Activated CD4-positive, CD25-positive, alpha-beta regulatory T cell treated with anti-CD3 and anti-CD28 coated beads, Interleukin-2, amount 50 U/mL, for 72 hours (primary cell): ENCODE measurements around the gene UCN3.
"Not testable (repeated sequence)": the region's sequence is repeated elsewhere in the genome, so short reads cannot be mapped to it uniquely, and the experiment has no call there.

ENCODE experiments used
- DNase-seq: peaks from one replicate; pipeline ENCODE4 v3.0.0; 2021

UCN3 gene

GRCh38 chr10:5369362-5370158 is 4.8 kb downstream of the UCN3 start:
- DNase-seq: no peak

GRCh38 chr10:5370493-5371352 is 6.0 kb downstream of the UCN3 start:
- no peak for DNase-seq

- DNase-seq: no peak
These were observed 8.5 kb downstream of the UCN3 start for GRCh38 chr10:5373307-5373706.

- no peak for DNase-seq
These were observed 9.3 kb downstream of the UCN3 start for GRCh38 chr10:5373891-5374611.

- DNase-seq: no peak
These were observed 11.7 kb downstream of the UCN3 start for GRCh38 chr10:5376450-5376849.

- DNase-seq: not testable (repeated sequence)
These were observed 14.4 kb downstream of the UCN3 start for GRCh38 chr10:5379202-5379601.

- DNase-seq: not testable (repeated sequence)
These were observed 15.6 kb downstream of the UCN3 start for GRCh38 chr10:5380395-5380794.

- no peak for DNase-seq
These were observed 16.4 kb downstream of the UCN3 start for GRCh38 chr10:5381187-5381586.

GRCh38 chr10:5385224-5385623 is 20.5 kb downstream of the UCN3 start:
- DNase-seq: no peak

GRCh38 chr10:5387169-5387568 is 22.4 kb downstream of the UCN3 start:
- no peak for DNase-seq

- no peak for DNase-seq
These were observed 25.9 kb downstream of the UCN3 start for GRCh38 chr10:5390607-5391205.

- DNase-seq: no peak
These were observed 27.0 kb downstream of the UCN3 start for GRCh38 chr10:5391790-5392189.

GRCh38 chr10:5393529-5393928 is 28.8 kb downstream of the UCN3 start:
- no peak for DNase-seq

GRCh38 chr10:5395168-5395567 is 30.4 kb downstream of the UCN3 start:
- DNase-seq: no peak

- no peak for DNase-seq
These were observed 32.0 kb downstream of the UCN3 start for GRCh38 chr10:5396556-5397300.

- no peak for DNase-seq
These were observed 34.6 kb downstream of the UCN3 start for GRCh38 chr10:5399332-5399731.

GRCh38 chr10:5400468-5401240 is 35.9 kb downstream of the UCN3 start:
- DNase-seq: no peak

GRCh38 chr10:5402798-5403197 is 38.0 kb downstream of the UCN3 start:
- no peak for DNase-seq

GRCh38 chr10:5404208-5405041 is 39.7 kb downstream of the UCN3 start, which contains the start of gene TUBAL3:
TUBAL3 (minus strand) TSS chr10:5404828; CDS start chr10:5404792, 36 bp downstream.
- DNase-seq: no peak

GRCh38 chr10:5406918-5407317 is 42.2 kb downstream of the UCN3 start:
- DNase-seq: no peak
